GM12872 (cell line): ENCODE data around the gene NEK8.

ENCODE experiments used
- CTCF ChIP-seq: IDR thresholded peaks from 3 replicates; pipeline ENCODE4 v1.5.1; 2011; ENCODE audit warnings: low read depth, mild to moderate bottlenecking, low read length, moderate library complexity; ENCODE audit not compliant: insufficient read depth

The NEK8 gene

GRCh38 chr17:28728364-28729200, at the start of gene NEK8:
TSS of gene NEK8 (plus strand) at chr17:28728788. CDS start at chr17:28728814, 26 bp downstream.
- no peak for TF ChIP-seq CTCF

GRCh38 chr17:28682655-28683054, 45.9 kb upstream of the NEK8 start:
- TF ChIP-seq CTCF, result no peak

GRCh38 chr17:28684963-28685362, 43.6 kb upstream of the NEK8 start:
- TF ChIP-seq CTCF, result no peak

GRCh38 chr17:28685366-28685765, 43.2 kb upstream of the NEK8 start:
- TF ChIP-seq CTCF, result no peak

GRCh38 chr17:28686296-28686695, 42.3 kb upstream of the NEK8 start:
- TF ChIP-seq CTCF, result no peak

GRCh38 chr17:28688481-28688880, 40.1 kb upstream of the NEK8 start:
- TF ChIP-seq CTCF, result no peak

- TF ChIP-seq CTCF, result no peak
Observed at GRCh38 chr17:28689011-28689410, 39.6 kb upstream of the NEK8 start.
